GM19351 (cell line): ENCODE results near the gene UHRF2.
"Not testable (repeated sequence)": the region's sequence is repeated elsewhere in the genome, so short reads cannot be mapped to it uniquely, and the experiment has no call there.

Experiments
- ATAC-seq: cut with Tn5 transposase; IDR thresholded peaks from one replicate; pipeline ENCODE4 v1.9.1; 2021; ENCODE audit warnings: mild to moderate bottlenecking, moderate library complexity; ENCODE audit not compliant: unreplicated experiment

Gene UHRF2

DNA sequence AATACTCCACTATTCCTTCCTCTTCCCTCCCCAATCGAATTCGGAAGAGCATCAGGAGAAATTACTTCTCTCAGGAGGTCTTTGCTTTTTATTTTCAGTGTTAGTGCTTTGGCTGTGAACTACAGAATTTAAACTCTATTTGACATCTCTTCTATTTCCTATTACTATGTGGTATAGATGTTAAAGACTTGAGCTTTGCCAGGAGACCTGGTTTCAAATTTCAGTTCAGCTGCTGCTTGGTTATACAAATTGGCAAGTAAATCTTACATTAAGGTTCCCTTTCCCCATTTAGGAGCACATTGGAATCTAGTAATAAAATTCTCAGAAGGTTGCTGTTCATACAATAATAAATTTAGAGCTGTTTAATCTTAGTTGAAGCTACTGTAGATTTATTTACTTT lies 13.1 kb downstream of the UHRF2 start:
- ATAC-seq, result no peak

- peak; percentile 95 for ATAC-seq
These were observed 16.2 kb downstream of the UHRF2 start for GRCh38 chr9:6428940-6429889.

- ATAC-seq, result no peak
These were observed 18.0 kb downstream of the UHRF2 start for GRCh38 chr9:6431038-6431437.

GRCh38 chr9:6433410-6433809 lies 20.4 kb downstream of the UHRF2 start:
- no peak for ATAC-seq

- no peak for ATAC-seq
These were observed 26.2 kb downstream of the UHRF2 start for GRCh38 chr9:6439051-6439703.

- no peak for ATAC-seq
These were observed 27.4 kb downstream of the UHRF2 start for GRCh38 chr9:6440405-6440804.

DNA sequence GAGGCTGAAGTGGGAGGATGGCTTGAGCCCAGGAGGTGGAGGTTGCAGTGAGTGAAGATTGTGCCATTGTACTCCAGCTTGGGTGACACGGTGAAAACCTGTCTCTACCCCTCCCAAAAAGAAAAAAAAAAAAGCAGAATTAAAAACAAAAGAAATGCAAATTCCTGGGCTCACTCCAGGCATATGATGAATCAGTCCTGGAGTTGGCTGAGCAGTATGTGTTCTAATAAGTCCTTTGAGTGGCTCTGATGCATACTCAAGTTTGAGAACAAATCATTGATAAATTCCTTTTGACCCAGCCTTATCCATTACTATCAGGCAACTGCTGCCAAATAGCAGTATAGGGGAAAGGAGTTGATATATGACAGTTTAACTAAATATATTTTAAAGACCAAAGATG lies 28.3 kb downstream of the UHRF2 start:
- no peak for ATAC-seq

GRCh38 chr9:6443661-6444060 lies 30.7 kb downstream of the UHRF2 start:
- no peak for ATAC-seq

DNA sequence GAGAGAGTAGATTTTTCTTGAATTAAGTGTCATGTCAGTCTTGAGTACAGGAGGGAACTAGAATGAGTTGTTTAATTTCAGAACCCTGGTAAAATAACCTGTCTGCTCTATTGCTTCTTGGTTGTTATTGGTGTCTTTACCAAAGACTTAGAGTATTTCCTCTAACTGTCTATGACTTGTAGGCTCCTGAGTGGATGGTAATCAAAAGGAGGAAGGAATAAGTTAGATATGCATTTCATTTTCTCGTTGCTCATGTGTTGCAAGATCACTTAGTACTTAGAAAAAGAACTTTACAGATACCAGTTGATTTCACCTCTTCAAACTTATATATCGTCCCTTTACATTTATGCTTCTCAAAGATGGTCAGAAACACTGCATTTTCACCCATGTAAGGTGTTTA lies 31.1 kb downstream of the UHRF2 start:
- no peak for ATAC-seq

- no peak for ATAC-seq
These were observed 36.1 kb downstream of the UHRF2 start for GRCh38 chr9:6449086-6449485.

DNA sequence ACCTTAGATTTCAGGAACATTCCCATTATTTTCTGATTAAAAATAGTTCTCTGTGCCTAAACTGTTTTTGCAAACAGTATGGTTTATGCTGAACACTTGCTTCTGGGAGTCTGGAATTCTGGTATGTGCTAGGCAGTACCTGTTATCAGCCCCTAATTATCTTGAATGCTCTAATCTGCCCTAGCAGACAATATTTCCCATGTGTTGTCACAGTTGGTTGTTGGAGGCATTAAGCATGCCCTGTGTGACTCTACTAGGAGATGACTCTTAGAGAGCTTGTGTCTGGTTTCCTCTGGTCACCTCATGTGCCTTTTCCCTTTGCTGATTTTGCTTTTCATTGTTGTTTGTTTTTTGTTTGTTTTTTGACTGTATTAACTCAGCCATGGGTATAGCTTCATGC lies 36.6 kb downstream of the UHRF2 start:
- no peak for ATAC-seq

DNA sequence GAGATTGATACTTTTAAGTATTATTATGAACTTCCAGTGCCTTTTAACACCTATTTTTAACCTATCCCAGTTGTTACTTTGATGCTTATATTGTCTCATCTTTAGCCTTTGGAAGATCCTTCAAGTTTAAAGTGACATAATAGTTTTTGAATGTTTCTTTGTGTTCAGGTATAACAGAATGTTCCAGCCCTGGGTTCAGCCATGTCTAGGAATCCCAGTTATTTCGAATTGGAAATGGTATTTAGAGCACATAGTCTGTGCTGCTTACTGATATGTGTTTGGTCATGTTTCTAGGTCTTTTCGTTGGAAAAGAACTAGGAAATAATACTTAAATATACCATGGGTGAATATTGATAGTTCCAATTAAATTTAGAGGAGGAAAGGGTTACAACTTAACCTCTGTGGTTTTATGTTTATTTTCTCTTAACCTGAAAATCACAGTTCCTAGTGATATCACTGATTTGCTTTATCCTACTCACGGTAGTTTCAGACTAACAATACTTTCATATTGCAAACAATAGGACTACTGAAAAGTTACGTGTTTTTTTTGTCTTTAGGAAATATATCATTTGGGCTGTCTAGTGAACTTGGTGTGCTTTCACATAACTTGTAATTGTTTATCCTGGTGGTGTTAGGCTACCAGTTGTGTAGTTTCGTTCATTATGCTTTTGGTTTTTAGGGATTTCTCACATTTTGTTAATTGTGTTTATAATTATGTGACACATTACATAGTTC lies 37.8 kb downstream of the UHRF2 start:
- ATAC-seq, result no peak

- not testable (repeated sequence) for ATAC-seq
These were observed 42.3 kb downstream of the UHRF2 start for GRCh38 chr9:6455292-6455691.

- not testable (repeated sequence) for ATAC-seq
These were observed 45.7 kb downstream of the UHRF2 start for GRCh38 chr9:6458704-6459103.

- no peak for ATAC-seq
These were observed 46.7 kb downstream of the UHRF2 start for GRCh38 chr9:6459718-6460117.

DNA sequence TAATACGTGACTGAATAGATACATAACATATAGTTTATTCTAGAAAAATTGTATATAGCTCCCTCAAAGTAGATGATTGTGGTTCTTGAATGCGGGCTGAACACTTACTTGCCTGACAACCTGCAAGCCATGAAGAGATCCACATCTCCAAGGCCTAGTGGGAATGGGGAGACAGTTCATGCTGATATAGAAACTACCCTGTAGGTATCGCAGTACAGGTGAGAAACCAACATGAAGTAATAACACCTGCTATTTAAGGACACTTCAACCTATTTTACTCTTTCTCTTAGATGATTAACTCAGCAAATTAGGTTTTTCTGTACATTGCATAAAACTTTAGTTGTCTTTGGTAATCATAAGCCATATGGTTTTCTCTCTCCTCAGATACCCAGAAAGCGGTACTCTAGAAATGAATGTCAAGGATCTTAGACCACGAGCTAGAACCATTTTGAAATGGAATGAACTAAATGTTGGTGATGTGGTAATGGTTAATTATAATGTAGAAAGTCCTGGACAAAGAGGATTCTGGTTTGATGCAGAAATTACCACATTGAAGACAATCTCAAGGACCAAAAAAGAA lies 47.3 kb downstream of the UHRF2 start:
- no peak for ATAC-seq

- no peak for ATAC-seq
These were observed 48.6 kb downstream of the UHRF2 start for GRCh38 chr9:6461619-6462018.

DNA sequence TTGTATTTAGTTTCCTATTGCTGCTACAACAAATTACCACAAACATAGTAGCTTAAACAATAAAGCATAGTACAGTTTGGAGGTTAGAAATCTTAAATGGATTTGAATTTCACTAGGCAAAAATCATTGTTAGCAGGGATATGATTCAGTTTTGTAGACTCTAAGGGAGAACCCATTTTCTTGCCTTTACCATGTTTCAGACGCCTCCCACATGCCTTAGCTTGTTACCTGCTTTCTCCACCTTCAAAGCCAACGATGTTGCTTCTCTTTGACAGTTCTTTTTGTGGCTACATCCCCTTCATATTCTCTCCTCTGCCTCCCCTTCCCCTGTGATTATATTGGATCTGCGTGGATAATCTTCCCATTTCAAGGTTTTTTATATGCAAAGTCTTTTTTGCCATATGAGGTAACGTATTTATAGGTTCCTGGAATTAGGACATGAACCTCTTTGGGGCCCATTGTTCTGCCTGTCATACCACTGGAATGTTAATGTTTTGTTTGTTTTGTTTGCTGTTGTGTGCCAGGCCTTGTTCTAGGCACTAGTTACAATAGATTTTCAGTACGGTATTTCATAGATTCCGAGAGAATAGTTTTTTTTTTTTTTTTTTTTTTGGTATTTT lies 54.1 kb downstream of the UHRF2 start:
- ATAC-seq, result no peak

DNA sequence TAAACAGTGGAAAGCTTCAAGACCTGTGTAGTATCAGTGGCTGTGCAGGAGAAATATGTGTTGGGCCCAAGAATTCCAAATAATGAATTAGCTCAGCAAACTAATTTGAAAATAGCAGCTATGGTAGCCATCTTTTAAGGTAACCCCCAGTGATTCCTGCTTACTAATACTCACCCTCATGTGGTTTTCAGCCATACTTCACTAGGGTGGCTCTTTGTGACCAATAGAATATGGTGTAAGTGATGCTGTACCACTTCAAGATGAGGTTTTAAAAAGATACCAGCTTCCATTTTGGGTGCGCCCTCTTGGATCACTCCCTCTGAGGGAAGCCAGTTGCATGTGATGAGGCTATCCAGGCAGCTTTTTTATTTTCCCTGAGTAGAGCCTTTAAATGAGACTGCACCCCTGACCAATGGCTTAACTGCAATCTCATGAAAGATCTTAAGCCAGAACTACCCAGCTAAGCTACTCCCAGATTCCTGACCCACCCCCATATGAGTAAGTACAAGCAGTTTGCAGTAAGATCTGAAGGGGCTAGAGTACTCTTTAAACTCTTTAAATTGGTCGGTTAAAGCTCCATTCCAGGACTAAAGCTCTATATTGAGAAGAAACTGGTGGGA lies 58.3 kb downstream of the UHRF2 start:
- ATAC-seq, result no peak

DNA sequence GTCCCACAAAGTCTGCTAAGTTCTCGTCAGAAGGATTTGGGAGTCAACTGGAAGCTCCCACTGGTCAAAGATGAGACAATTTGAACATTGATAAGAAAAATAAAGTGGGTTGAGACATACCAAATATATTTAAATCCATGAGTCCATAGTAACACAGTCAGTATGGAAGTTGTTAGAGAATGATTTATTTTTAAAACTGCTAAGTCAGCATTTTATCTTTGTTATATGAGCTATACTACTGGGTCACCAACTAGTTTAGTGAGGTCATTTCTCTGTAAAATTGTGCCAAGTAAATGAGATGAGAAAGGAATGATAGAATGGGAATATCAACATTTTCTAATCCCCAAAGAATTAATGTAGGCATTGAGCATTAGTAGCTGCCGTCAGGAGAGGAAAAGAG lies 60.2 kb downstream of the UHRF2 start:
- ATAC-seq, result no peak
